Raji (cell line): Measurements from ENCODE around the gene PTK6.

Experiments
- POLR2A ChIP-seq: IDR thresholded peaks from 2 replicates; pipeline ENCODE4 v1.6.1; 2011; ENCODE audit warnings: low read depth, low read length, control low read depth; ENCODE audit not compliant: insufficient read depth

The PTK6 gene

DNA sequence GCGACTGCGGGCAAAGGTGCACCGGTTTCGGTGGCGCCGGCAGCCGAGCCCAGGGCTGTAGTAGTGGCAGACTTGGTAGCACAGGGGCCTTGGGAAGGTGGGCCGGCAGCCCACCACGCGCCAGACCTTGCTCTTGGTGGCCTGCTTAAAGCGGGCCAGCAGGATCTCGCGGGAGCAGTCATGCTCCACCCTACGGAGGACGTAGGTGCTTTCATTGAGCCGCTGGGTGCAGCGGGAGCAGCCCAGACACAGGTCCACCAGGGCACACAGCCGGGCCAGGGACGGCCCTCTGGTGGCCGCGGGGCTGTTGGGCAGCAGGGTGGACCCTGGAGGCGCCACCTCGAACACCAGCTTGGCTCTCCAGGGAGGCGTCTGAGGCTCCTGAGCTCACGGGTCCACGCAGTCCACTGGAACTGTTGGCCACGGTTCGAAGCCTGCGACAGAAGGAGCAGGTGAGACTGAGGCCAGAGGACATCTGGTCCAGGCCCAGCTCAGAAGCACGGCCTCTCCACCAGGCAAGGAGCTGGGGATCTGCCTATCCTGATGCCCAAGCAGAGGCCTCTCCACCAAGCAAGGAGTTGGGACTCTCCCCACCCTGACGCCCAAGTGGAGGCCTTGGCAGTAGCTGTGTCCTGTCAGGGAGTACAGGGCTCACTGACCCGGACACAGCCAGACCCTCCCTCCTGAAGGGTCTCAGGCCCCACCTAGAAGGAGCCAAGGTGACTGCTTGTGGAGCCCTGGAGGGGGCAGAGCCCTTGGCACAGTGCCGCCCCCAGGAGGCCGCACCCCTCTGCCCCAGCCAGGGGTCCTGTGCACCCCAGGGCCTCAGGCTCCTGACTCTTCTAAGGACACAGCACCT lies 35.8 kb upstream of the PTK6 start:
- no peak for TF ChIP-seq POLR2A

DNA sequence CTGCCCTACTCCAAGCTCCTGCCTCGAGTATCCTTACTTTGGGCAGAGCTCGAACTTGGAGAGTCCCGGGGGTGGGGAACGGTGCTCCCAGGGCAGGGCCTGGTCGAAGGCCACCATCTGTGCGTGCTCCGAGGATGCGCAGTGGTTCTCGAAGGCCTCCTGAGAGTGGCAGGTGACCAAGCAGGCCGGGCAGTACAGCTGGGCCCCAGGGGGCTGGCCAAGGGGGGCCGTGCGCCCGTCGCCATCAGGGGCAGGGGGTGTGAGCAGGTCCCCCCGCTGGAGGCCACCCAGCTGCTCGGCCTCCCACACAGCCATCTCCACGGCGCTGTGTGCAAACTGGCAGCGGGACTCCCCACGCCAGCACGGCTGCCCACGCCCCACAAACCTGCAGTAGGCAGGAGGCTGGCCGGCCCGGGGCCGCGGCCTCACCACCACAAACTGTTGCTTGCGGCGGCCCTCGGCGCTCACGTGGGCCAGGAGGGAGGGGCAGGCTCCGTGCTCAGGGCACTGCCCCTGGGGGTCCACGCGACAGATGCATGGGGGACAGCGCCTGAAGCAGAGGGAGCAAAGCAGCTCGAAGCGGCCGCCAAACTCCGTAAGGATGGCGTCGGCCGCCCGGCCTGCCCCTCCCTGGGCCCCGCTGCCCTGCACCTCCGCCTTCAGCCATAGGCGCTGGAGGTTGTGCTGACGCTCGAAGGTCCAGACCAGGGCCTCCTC lies 35.1 kb upstream of the PTK6 start:
- TF ChIP-seq POLR2A = no peak

DNA sequence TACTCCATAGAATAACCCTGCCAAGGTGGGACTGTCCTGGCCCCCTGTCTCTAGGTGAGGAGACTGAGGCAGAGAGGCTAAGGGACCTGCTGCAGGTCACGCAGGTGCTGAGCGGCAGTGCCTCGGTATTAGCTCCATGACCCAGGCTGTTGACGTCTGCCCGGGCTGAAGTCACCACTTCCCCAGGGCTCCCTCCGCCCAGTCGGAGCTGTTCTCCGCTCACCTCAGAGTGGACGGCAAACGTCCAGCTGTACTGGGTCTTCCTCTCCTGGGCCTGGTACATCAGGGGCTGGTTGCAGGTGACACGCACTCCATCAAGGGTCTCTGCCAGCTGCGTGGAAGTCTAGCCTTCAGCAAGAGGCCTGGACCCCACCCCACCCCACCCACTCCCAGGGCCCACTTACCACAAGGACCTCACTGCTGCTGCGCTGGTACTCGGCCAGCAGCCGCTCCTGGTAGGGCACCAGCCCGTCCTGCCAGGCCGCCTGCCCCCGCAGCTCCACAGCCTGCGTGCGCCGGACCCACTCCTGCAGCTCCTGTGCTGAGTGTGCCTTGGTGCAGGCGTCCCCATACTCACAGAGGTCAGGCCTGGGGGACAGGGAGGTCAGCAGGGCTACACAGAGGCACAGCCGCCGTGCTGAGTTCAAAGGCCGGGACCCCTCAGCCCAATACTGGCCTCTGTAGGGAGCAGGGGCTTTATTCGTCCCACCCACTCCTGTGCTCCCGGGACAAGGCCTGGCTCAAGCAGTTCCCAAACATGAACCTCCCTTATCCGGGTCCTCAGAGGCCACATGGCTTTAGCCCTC lies 33.3 kb upstream of the PTK6 start:
- TF ChIP-seq POLR2A = no peak

DNA sequence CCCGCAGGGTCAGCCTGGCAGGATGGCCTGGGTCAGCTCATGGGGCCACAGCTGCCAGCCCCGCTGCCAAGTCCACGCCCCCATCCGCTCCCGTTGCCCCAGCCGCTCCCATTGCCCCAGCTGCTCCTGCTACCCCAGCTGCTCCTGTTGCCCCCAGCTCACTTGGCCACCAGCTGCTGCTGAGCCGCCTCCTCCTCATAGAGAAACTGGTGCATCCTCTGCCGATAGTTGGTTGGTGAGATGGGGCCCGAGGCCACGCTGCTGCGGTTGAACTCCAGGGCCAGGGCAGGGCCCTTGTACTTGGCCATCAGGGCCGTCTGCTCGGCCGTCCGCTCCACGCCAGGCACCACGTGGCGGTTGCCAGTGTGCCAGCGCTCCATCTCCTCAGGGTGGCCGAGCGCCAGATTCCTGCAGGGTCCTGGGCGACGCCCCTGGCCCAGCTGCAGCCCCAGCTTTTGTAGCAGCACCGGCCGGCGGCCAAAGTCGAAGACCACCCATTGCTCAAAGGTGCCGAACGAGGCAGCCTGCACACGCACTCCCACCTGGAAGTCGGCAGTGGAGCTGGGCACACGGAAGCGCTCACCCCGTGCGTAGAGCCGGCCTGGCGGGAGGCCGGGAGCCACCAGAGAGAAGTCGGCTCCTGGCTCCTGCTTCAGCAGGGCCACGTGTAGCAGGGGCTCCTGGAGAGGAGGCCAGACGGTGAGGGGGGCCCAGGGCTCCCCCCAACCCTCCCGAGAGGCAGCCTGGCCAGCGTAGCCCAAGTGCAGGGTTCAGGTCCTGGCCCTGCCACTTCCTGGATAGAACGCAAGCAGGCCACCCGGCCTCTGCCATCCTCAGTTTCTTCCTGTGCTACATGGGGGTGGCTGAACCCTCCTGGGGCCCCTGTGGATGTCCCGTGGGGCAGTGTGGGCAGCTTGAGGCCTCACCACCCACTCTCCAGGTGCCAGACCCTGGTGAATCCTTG lies 32.1 kb upstream of the PTK6 start:
- no peak for TF ChIP-seq POLR2A

DNA sequence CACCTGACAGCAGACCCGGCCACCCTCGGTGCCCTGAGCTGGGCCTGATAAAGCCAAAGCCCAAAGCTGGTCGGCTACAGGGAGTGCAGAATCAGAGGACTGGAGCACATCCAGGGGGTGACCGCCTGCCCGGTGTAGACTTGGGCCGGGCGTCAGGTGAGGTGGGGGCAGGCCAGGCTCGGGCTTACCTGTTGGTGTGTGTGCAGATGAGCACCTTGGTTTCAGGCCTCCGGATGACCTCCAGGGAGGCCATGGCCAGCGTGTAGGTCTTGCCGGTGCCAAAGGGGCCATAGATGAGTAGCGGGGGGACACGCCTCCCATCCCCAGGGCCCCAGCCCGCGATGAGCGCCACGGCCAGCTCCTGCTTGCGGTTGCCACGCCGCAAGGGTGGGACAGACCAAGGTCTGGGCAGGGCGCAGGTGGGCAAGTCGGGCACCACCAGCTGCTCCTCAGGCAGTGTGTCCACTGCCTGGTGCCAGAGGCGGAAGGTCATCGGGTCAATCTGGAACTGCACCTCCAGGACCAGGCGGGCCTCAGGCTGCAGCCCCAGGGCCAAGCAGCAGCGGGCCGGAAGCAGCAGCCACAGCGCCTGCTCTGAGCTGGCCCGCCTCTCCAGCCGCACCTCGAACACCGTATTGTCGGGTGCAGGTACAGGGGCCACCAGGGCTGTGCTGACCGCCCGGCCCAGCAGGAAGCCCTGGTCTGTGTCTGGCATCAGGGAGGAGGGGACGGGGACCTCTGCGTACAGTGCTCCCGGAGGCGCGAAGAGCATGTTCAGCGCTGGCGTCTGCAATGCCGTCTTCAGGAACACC lies 31.2 kb upstream of the PTK6 start:
- TF ChIP-seq POLR2A = no peak

DNA sequence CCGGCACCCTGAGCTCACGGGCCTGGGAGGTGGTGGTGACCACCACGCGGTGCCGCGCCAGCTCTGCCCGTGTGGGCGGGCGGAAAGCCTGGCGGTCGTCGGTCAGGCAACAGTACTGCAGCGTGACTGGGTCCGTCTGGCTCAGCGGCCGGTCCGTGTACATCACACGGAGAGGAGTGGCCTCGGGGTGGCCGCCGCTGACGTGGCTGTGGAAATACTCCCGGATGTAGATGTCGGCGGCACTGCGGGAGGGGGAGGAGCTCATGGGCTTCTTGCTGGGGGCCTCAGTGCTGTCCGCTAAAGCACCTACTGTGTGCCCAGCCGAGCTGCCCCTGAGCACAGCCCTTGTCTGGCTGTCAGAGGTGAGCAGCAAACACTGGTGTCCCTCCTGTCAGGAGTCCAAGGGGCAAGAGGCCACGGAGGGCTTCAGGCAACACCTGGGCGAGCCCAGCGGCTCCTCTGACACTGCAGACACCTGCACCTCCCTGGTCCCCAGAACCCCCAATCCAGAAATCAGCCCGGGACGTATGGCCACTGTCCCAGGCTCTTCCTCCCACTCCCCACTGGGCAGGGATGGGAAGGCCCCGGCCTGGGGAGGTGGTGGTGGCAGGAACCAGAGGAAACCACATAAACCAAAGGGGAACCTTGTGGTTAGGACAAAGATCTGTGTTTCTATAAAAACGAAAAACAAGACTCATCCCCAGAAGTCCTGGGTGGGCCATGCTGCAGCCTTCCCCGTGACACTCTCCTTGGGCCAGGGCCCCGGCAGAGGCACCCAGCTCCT lies 30.4 kb upstream of the PTK6 start:
- TF ChIP-seq POLR2A = no peak

DNA sequence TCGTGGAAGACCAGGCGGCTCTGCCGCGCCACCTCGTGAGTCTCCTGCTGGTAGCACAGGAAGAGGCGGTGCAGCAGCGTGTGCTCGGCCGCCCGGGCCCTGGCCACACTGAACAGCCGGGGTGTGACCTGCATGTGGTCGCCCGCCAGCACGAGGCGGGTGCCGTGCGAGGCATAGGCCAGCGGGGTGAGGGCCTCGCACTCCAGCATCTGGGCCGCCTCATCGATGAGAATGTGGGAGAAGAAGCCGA lies 29.9 kb upstream of the PTK6 start:
- no peak for TF ChIP-seq POLR2A

DNA sequence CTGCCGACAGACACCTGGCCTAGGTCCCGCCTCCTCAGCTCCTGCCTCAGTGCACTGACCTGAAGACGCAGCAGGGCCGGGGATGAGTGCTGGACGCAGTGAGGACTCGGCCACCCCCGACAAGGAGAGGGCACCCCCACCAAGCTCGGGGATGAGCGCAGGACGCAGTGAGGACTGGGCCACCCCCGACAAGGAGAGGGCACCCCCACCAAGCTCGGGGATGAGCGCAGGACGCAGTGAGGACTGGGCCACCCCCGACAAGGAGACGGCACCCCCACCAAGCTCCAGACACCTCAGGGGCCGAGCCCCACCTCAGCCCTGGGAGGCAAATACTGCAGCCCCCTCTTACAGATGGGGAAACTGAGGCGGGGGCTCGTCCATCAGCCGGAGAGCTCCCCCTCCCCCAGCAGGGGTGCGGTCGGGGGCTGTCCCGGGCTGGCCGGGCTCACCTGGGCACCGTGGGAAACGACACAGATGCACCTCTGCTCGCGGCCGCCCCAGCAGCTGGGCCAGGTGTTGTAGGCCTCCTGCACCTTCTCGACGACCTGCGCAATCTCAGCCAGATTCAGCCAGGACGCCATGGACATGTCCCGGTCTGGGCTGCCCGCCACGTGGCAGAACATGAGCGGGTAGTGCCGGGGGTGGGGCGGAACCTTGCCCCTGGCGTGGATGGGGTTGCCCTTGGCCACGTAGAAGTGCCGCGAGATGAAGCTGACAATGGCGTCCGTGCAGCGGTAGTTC lies 29.4 kb upstream of the PTK6 start:
- TF ChIP-seq POLR2A = no peak

DNA sequence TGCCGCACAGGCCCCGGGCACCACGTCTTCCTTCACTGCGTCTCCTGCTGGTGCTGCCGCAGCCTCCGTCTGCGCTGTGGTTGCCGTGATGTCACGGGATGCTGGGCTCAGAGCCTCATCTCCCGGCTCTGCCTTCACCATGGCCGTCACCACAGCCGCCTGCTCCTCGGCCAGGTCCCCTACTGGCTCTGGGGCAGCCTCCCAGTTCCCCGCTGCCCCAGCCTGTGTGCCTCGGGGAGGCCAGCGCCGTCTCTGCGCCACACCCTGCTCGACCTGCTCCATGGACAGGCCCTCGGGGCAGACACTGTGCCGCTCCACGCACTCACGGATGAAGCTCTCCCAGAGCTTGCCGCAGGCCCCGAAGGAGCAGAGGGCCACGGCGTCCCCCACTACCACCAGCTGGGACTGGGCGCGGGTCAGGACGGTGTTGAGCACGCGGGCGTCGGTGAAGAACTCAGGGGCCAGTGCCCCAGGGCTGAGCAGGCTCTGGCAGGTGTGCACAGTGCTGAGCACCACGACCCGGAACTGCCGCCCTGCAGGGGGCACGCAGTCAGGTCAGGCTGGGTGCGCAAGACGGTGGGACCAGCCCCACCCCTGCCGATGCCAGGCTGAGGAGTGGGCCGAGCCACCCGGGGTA lies 28.6 kb upstream of the PTK6 start:
- TF ChIP-seq POLR2A = no peak

DNA sequence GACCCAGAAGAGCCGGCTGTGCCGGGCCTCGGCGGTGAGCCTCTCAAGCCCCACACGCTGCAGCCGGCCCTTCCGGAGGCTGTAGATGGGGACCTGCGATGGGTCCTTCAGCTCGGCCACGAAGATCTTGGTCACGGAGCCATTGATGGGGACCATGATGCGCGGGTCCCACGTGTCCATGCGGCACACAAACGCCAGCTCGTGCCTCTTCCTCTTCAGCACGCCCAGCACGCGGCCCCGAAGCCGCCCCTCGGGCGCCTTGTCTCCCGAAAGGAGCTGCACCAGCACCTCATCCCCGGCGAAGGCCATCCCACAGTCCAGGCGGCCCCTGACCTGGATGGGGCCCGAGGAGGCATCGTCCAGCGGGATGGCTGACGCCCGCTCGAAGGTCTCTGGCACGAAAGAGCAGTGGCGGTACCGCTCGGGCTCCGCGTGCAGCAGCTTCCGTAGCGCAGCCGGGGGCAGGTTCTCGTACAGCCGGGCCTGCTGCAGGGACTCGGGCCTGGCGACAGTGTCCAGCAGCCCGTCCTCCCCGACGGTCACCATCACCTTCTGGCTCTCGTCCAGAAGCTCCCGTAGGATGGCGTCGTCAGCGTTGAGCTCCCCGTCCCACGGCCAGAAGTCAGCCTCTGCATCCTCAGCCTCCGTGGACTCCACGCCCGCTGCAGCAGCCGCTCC lies 28.0 kb upstream of the PTK6 start:
- TF ChIP-seq POLR2A = no peak

DNA sequence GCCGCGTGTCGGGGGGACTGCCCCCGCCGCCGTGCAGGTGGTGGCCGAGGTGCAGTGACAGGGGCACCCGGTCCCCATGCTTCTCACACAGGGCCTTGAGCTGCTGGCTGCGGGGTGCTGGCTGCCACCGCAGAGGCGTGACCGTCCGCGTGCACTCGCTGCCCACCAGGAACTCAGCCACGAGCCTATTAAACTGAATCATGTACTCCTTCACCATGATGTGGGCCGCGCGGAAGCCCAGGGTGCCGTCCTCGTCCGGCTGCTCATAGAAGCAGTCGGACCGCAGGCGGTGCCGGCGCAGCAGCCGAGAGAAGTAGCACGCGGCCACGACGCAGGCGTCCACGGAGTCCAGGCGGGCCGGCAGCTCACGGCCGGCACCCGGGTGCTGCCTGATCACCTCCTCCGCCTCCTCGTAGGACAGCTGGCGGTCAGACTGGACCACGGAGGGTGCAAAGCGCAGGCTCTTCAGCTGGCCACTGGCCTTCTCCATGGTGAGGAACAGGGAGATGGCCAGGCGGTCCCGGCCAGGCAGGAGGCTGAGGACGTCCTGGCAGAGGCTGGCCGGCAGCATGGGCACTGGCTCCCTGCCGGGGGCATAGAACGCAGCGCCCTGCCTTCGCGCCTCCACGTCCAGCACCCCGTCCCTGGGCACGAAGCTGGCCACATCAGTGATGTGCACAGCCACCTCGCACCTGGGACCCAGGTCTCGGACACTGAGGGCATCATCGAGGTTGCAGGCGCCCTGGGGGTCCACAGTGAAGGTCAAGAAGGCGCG lies 27.0 kb upstream of the PTK6 start:
- no peak for TF ChIP-seq POLR2A
